Erythroblast (primary cell): Measurements from ENCODE around the gene NEO1.

Source experiments
- DNase-seq, 2 experiments: peaks; one replicate each; lab custom pipeline; 2025; lab: John Stamatoyannopoulos, UW
- GATA1 ChIP-seq: IDR thresholded peaks from 2 replicates; pipeline ENCODE4 v1.6.1; 2011; ENCODE audit warnings: low read depth, mild to moderate bottlenecking, control low read depth, low read length, moderate library complexity
- POLR2A ChIP-seq: IDR thresholded peaks from 2 replicates; pipeline ENCODE4 v1.6.1; 2011; ENCODE audit warnings: mild to moderate bottlenecking, low read length

The NEO1 gene

DNA sequence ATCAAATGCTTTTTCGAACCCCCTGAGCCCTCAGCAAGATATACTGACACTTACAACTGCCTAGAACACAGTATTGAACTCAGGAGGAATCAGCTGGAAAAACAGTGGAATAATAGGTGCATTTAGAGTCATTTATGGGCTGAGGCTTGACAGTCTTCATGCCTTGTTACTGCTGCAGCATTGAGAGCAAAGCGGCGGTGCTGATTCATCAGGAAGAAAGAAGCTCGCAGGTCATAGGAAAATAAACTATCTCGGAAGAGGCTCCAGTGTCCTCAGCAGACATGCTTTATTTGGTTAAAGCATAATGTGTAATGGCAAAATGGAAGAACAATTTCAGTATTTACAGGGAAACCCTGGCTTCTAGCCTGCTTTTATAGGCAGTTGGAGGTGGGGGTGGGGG lies 30.1 kb upstream of the NEO1 start:
- no peak for TF ChIP-seq POLR2A
- no peak for TF ChIP-seq GATA1

DNA sequence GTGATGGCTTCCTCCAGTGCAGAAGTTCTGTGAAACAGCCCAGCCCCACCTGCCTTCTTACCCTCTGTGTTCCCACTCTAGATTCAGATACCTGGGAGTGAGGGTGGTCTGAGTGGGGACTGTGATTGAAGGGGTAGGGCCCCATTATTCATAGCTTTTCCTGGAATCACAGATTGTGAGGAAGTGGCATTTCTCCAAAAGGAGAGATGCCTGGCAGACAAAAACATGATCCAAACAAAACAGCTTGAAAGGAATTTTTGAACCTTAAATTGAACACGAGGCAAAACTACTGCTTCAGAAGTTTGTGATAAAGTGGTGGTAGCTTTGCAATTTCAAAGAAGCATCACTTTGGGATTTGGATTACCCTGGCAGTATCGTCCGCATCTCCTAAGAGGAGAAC lies 29.2 kb upstream of the NEO1 start:
- TF ChIP-seq POLR2A (no peak), GATA1 (no peak)
- DNase-seq = no peak

More for the DNA sequence above, 30.1 kb upstream of the NEO1 start:
- no peak for DNase-seq

DNA sequence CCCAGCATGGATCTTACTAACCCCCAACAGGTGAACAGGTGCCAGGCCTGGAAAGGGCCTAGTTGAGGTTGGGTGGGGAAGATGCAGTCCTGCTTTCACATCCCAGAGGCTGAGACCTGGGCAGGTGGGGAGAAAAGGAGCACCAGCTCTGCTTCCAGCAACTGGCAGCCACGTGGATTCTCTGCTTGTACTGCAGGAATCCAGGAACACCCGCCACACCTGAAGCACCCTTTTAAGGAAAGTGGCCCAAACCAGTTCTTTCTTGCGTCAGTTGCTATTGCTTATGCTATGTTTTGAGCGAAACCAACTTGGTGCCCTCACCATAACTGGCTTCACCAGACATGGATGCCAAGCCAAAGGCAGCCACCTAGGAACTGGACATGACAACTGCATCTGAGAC lies 28.1 kb upstream of the NEO1 start:
- no peak for DNase-seq
- TF ChIP-seq POLR2A (no peak), GATA1 (no peak)

DNA sequence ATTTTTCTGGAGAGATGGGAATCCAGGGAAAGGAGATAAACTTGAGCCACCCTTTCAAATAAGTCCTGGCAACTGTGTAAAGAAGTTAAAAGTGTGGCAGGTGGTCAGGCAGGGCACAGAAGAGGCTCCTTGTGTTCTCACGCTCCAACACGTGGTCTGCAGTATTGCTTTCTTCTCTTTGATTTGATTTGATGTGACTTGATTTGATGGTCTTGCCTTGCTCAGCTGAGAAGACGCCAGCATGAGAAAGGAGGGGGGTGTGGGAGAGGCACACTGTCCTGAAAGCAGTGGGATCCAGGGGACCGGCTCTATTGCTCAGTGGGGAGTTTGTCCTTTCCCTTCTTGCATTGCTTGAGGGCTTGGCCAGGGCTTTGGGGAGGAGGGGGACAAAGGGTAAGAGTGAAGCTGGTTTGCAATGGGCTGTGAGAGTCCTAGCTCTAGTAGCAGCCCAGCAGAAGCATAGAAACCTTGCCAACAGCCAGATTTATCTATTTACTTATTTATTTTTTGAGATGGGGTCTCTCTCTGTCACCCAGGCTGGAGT lies 25.7 kb upstream of the NEO1 start:
- TF ChIP-seq POLR2A (no peak), GATA1 (no peak)
- no peak for DNase-seq

DNA sequence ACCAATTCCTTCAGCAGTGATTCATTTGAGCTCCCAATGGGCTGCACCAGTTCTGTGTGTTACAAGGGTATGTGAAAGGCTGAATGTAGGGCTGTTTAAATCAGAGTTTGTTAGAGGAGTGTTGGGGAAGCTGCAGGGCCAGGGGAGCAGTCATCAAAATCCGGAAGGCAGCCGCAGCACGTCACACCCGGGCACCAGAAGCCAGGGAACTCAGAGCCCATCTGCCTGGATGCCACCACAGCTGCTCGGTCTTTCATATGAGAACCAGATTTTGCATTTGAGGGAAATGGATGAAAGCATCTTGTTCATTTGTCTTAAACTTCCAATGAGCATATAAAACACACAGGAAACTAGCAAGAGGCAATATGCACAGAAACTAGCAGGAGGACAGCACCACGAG lies 24.2 kb upstream of the NEO1 start:
- TF ChIP-seq POLR2A = no peak
- TF ChIP-seq GATA1 = no peak
- no peak for DNase-seq

DNA sequence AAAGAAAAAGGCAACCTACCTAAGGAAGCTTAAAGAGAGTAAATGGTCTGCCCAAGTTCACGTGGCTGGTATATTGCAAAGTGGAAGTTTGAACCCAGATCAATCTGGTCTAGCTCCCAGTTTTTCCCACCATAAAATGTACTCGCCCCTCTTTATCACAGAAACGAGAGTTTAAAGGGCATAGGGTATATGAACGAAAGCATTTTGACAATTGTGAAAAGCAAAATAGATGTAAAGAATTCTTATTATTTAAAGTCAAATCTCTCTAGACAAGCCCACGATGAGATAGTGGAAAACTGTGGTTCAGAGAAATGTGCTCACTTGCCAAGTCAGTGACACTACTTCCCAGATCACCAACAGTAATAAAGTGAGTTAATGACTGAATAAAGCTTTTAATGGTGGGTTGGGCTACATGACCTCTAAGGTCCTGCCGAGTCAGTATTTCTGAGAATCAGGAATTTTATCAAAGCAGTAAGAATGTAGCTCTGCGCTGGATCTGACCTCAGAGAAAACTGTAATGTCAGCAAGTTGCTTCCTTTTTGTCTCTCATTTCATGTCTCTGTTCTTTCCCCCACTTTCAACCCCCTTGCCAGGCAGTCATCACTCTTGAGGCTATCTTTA lies 23.3 kb upstream of the NEO1 start:
- TF ChIP-seq POLR2A = no peak
- TF ChIP-seq GATA1 = no peak
- no peak for DNase-seq

DNA sequence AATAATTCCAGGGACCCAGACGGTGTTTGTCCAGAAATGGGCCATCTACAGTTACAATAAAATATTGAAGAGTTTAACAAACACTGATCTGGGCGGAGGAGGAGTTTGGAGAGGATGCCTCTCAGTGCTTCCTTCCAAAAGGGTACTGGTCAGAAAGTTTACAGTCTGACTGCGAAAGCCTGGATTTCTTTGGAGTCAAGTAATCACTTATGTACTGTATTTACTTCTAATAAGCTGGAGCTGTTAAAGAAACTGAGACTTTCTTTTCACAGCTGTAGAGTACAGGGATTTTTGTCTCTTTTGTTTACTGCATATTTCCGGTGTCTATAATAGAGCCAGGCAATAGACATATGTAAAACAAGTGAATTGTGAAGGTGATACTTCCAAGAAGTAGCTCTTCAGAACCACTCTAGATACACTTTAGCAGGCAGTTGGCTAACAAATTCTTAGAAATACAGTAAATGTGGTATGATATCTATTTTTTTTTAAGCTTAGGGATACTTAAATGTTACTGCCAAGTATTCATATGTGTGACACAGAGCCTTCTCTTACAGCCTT lies 22.1 kb upstream of the NEO1 start:
- no peak for TF ChIP-seq GATA1
- TF ChIP-seq POLR2A = no peak
- DNase-seq = no peak

DNA sequence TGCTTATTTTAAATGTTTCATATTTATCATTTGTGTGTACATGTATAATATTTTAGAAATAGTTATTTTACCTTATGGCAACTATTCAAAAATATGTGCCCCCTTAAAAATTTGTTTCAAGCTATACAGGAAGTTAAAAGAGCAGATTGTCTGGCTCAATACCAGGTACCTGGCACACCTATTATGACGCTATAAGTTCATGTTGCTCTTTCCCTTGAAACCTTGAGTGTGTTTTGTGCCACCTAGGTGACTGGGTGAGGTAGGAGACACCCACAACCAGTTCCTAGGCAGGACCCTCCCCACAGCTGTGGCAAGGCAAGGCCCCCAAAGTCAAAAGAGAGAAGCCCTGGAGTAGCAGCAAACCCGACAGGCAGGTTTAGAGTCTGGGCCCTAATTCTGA lies 20.6 kb upstream of the NEO1 start:
- no peak for TF ChIP-seq GATA1
- no peak for TF ChIP-seq POLR2A
- DNase-seq = no peak

DNA sequence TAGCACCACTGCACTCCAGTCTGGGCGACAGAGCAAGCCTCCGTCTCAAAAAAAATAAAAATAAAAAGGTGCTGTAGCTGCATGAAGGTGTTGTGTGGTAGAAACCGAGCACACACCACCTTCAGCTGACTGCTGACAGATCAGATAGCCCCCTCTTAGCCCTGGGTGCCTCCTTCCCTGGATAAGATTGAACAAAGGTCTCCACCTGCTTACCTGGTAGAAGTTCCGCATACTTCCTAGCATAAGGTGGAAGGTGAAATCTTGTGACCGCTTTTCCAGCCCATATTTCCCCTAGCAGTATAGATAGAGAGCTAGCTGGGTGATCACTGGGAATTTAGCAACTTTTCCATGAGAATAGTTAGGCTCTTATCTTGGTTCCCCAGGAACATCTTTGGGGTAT lies 18.7 kb upstream of the NEO1 start:
- TF ChIP-seq GATA1 (no peak), POLR2A (no peak)
- DNase-seq = no peak

DNA sequence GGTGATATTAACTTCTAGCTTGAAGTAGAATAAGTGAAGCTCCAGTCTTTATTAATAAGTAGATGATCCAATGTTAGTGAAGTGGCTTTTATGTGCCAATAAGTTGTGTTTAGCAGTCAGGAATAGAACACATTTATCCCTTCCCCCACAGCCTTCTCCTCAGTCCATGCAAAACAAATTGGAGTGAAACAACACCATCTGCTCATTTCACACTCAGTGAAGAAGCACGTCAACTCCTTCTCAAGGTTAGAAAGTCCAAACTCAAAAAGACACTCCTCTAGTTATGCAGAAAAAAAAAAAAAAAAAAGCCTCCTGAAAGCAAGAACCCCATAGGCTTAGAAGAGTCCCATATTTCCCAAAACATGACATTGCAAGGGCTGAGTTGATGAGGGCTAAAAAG lies 18.0 kb upstream of the NEO1 start:
- TF ChIP-seq GATA1 (no peak), POLR2A (no peak)
- DNase-seq = no peak

DNA sequence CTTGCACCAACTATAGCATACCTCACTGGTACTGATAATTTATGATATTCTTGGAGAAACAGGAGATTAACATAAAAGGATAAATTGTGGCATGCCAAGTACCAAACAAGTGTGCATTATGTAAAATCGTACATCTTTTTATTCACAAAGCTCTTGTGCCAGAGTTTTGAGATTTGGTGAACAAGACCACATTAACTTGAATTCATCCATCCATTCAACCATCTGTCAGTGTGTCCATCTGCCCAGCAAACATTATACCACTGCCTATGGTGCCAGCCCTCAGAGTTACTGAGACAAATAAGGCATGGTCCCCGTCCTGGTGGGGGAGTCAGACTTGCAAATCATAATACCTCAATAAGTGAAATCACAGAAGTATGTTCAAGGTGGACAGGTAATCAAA lies 17.0 kb upstream of the NEO1 start:
- TF ChIP-seq POLR2A (no peak), GATA1 (no peak)
- DNase-seq = no peak

DNA sequence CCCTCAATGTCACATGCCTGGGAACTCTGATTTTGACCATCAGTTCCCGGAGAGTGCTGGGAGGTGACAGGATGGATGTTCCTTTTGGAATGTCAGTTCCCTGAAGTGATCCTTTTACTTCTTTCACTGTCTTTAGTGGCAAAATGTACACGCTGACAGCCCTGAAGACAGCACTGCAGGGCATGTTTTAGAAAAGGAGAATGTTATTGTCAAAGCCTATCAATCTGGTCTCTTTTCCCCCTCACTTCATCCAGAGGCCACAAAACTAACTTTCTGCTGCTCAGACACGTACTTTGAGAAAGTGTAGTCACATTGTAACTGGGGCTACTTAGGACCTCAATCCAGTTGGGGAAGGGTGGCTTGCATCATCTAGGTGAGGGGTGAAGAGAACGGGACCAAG lies 14.0 kb upstream of the NEO1 start:
- no peak for TF ChIP-seq POLR2A
- TF ChIP-seq GATA1 = no peak
- DNase-seq = no peak

DNA sequence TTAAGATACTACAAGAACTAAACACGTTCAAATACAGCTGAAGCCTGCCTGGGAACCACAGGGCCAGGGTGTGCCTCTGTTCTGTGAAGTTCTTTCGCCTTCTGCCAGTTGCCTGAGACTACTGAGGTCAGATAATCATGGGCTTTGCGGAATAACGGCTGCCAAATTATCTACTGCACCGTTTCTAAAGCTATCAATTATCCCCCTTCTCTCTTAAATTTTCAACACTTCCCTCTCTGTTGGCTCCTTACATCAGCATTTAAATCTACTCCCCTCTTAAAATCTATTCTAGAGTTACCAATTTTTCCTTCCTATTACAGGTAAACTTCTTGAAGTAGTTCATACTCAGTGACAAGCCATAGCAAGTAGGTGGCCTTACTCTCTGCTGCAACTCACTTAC lies 6.2 kb upstream of the NEO1 start:
- DNase-seq = no peak

DNA sequence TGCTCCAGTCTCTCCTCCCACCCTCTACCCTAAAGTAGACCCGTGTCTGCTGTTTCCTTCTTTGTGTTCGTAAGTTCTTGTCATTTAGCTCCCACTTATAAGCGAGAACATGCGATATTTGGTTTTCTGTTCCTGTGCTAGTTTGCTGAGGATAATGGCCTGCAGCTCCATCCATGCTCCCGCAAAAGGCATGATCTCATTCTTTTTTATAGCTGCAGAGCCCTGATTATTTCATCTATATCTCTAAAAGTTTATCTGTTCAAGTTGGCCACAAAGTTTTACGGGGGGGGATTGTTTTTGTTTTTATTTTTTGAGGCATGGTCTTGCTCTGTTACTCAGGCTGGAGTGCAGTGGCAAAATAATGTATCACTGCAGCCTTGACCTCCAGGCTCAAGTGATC lies 4.4 kb upstream of the NEO1 start:
- TF ChIP-seq GATA1 = no peak
- TF ChIP-seq POLR2A = no peak
- no peak for DNase-seq

More for the DNA sequence above, 6.2 kb upstream of the NEO1 start:
- TF ChIP-seq GATA1 = no peak
- TF ChIP-seq POLR2A = no peak
